ENCODE data around the gene CCKAR.

CCKAR gene

GRCh38 chr4:26459756-26460530 lies 30.3 kb downstream of the CCKAR start:
- DNase-seq (ENCODE audit: low read depth), result no peak

- DNase-seq (ENCODE audit: low read depth), result no peak
Observed at GRCh38 chr4:26459054-26459755, 31.1 kb downstream of the CCKAR start.

GRCh38 chr4:26458157-26458561 lies 32.1 kb downstream of the CCKAR start:
- DNase-seq (ENCODE audit: low read depth), result no peak

- DNase-seq (ENCODE audit: low read depth), result no peak
Observed at GRCh38 chr4:26457412-26457811, 32.9 kb downstream of the CCKAR start.

GRCh38 chr4:26455571-26455970 lies 34.7 kb downstream of the CCKAR start:
- no peak for DNase-seq (ENCODE audit: low read depth)

GRCh38 chr4:26454961-26455360 lies 35.3 kb downstream of the CCKAR start:
- DNase-seq (ENCODE audit: low read depth), result no peak

- no peak for DNase-seq (ENCODE audit: low read depth)
Observed at GRCh38 chr4:26452565-26453531, 37.4 kb downstream of the CCKAR start.

GRCh38 chr4:26451597-26451996 lies 38.7 kb downstream of the CCKAR start:
- no peak for DNase-seq (ENCODE audit: low read depth)

- DNase-seq (ENCODE audit: low read depth), result no peak
Observed at GRCh38 chr4:26450418-26450817, 39.9 kb downstream of the CCKAR start.

GRCh38 chr4:26447378-26447777 lies 42.9 kb downstream of the CCKAR start:
- no peak for DNase-seq (ENCODE audit: low read depth)

- no peak for DNase-seq (ENCODE audit: low read depth)
Observed at GRCh38 chr4:26441771-26442170, 48.5 kb downstream of the CCKAR start.

GRCh38 chr4:26441102-26441501 lies 49.2 kb downstream of the CCKAR start:
- DNase-seq (ENCODE audit: low read depth), result no peak

- no peak for DNase-seq (ENCODE audit: low read depth)
Observed at GRCh38 chr4:26434030-26434639, 56.1 kb downstream of the CCKAR start.

GRCh38 chr4:26433556-26433955 lies 56.7 kb downstream of the CCKAR start:
- no peak for DNase-seq (ENCODE audit: low read depth)

GRCh38 chr4:26432419-26432818 lies 57.9 kb downstream of the CCKAR start:
- DNase-seq (ENCODE audit: low read depth), result no peak

- no peak for DNase-seq (ENCODE audit: low read depth)
Observed at GRCh38 chr4:26431461-26432180, 58.7 kb downstream of the CCKAR start.

All from stimulated activated CD8-positive, alpha-beta memory T cell treated with anti-CD3 and anti-CD28 coated beads, Interleukin-4, amount 100 ng/mL, for 24 hours (primary cell).